ENCODE data around the gene SCGB1C2.

- TF ChIP-seq POLR2AphosphoS5 (IDR thresholded peaks at IDR 0.05) (no peak), CTCF (IDR thresholded peaks at IDR 0.05 in 8 of 11, conservative IDR thresholded peaks at IDR 0.05 in 3 of 11) (no peak), POLR2A (IDR thresholded peaks at IDR 0.05) (no peak)
These were observed 35.0 kb downstream of the SCGB1C2 start for GRCh38 chr17:172401-172800.
